Pancreas (tissue), 10 donors: Measurements from ENCODE around the gene KRTDAP. TPM values are rescaled to one million over a fixed set of nuclear protein-coding genes. Genes with fewer than 3 reads are reported as not detected.

ENCODE experiments used
- ATAC-seq, 4 donors: fragments of 200-7000 bp; cut with Tn5 transposase; one replicate each; pipeline versions ENCODE4 v1.8.0 to v1.9.1; 2020; ENCODE audit warnings: mild to moderate bottlenecking in 4 of 4, moderate library complexity in 4 of 4
- DNase-seq, 6 donors: peaks; one replicate each; pipeline ENCODE4 v3.0.0-alpha.2; 2020
- FAIRE-seq: peaks from 2 replicates; lab custom pipeline; 2012; peaks lifted over from hg19 to GRCh38; lab: Jason Lieb, UNC
- H3K27ac ChIP-seq, 4 donors: fragments of 200-600 bp; sonication (generic); 1 replicate in 3 of 4; 2 replicates in 1 of 4; pipeline versions ENCODE4 v1.5.0 to v1.8.0; 2020
- H3K27me3 ChIP-seq, 4 donors: fragments of 200-600 bp; one replicate each; pipeline ENCODE4 v1.8.0; 2021
- H3K36me3 ChIP-seq, 3 donors: fragments of 200-600 bp; sonication (generic) in 1 of 3; one replicate each; pipeline versions ENCODE4 v1.5.0 to v1.8.0; 2020 to 2021
- H3K4me1 ChIP-seq, 3 donors: fragments of 200-600 bp; one replicate each; pipeline ENCODE4 v1.8.0; 2021
- H3K4me3 ChIP-seq, 4 donors: fragments of 200-600 bp; sonication (generic) in 2 of 4; one replicate each; pipeline versions ENCODE4 v1.5.0 to v1.8.0; 2020 to 2021
- H3K9me3 ChIP-seq, 4 donors: fragments of 200-600 bp; one replicate each; pipeline ENCODE4 v1.8.0; 2021
- WGBS, 2 donors: extraction: QIAGEN DNeasy Blood & Tissue Kit; methylation state at CpG; one replicate each; pipeline ENCODE4 v1.1.7; 2013; 5-methylcytosine and 5-hydroxymethylcytosine counted together
- intact Hi-C, 3 donors: fragments of 100-400 bp; cut with DNase I; formaldehyde crosslinking; loops; one replicate each; pipeline versions ENCODE4 v1.11.1 to v1.14.2; 2022
- polyA plus RNA-seq, 2 donors: library from polyadenylated mRNA; stranded (reverse); fragments of 200-250 nt; gene quantifications; one replicate each; pipeline ENCODE4 v1.2.3, GENCODE V29; 2013
- total RNA-seq, 6 donors: library from RNA; stranded (reverse); fragmentation: NEBNext Ultra II Directional in 4 of 6; extraction: Animal tissue kit (Norgen Biotek cat#: 25700) in 4 of 6; gene quantifications; one replicate each; pipeline versions ENCODE4 v1.2.1 to v1.2.4, GENCODE V29; 2021 to 2023
- TF ChIP-seq, protein P1 (sequence below), 4 donors: fragments of 200-600 bp; sonication (generic) in 3 of 4; IDR thresholded peaks; one replicate each; pipeline versions ENCODE4 v1.5.0 to v1.8.0; 2021; ENCODE audit warnings: antibody characterized with exemption in 4 of 4
- donor health status: healthy with polysubstance abuse.
- donor health status: DM: no; HTN: no; CAD: no; lungs with moderate emphysema.
- donor health status: DM: no; HTN: no; CAD: no.
- donor health status: control.
- donor health status: control.
- donor health status: Bipolar disorder and iron deficiency.
- donor health status: DM: yes; HTN: yes; CAD: no.
- donor health status: DM: no; HTN: no; CAD: no.
- donor health status: DM: no; HTN: no; CAD: no.
- donor health status: DM: yes; HTN: yes; CAD: no.

Gene KRTDAP
- total and polyA plus RNA-seq, 8 donors, result 0.35 to 2.0 (median 1.3) TPM; not detected in 4

DNA sequence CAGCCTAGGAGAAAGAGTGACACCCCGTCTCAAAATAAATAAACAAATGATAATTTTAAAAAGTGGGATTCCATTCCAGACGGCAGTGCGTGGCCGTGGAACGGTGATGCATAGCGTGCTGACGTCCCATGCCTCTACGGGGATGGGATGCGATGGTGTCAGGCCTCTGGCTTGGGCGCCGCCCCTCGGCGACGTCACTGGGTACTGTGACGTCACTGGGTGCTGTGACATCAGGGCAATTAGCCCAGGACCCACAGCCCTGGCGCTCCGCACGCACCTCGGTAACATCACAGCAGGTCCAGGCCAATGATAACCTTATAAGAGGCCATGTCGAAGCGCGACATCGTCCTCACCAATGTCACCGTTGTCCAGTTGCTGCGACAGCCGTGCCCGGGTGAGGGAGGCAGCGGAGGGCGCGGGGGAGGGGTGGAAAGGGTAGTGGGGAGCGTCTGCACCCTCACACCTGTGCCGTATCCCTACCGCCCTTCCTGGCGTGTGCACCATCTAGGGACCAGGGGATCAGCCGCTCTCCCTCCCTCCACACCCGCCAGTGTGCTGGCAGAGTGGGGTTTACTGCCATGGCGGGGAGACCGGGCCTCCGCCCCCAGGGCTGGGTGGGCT lies 43.0 kb upstream of the KRTDAP start, which contains the start of gene GAPDHS:
Gene GAPDHS, plus strand, starts transcription at position 256 of the 621 bp plus-strand sequence. Its CDS starts 72 bp downstream, at position 328.
- Histone ChIP-seq H3K36me3 (no peaks in the 10 kb centered on the region), H3K4me3 (no peak within 1 kb of the TSS), H3K27me3 (peaks cover 0 to 4% (median 0%) of the 10 kb centered on the region in 4 donors), H3K9me3 (no peaks in the 10 kb centered on the region), H3K4me1 (no peaks in the 10 kb centered on the region), H3K27ac (no peak within 1 kb of the TSS)
- FAIRE-seq (no peak), DNase-seq (no peak), ATAC-seq (peak in 1 of 4 donors; percentile 17)
- TF ChIP-seq, protein P1, sequence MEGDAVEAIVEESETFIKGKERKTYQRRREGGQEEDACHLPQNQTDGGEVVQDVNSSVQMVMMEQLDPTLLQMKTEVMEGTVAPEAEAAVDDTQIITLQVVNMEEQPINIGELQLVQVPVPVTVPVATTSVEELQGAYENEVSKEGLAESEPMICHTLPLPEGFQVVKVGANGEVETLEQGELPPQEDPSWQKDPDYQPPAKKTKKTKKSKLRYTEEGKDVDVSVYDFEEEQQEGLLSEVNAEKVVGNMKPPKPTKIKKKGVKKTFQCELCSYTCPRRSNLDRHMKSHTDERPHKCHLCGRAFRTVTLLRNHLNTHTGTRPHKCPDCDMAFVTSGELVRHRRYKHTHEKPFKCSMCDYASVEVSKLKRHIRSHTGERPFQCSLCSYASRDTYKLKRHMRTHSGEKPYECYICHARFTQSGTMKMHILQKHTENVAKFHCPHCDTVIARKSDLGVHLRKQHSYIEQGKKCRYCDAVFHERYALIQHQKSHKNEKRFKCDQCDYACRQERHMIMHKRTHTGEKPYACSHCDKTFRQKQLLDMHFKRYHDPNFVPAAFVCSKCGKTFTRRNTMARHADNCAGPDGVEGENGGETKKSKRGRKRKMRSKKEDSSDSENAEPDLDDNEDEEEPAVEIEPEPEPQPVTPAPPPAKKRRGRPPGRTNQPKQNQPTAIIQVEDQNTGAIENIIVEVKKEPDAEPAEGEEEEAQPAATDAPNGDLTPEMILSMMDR (IDR thresholded peaks at IDR 0.05), result no peak
- intact Hi-C loops, result no loop called here
- 29 to 34% methylated on average over 36 to 39 of the region's 39 CpGs for WGBS, 2 donors

DNA sequence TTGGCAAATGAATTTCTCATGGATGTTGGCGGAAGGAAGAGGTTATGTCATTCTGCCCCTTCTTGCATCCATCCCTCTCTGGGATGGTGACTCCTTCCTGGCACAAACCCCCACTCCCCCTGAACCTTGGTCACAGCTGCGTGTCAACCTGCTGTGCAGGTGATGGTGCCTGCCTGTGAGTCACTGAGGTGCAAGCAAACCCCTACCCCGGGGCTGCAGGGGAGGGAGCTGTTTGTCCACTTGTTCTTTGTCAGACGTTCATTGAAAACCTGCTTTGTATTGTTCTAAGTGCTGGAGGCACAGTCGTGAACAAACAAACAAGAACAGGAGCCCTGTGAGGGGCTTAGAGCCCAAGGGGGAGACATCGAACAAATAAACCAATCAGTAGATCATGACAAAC lies 41.0 kb upstream of the KRTDAP start:
- TF ChIP-seq, protein P1 (IDR thresholded peaks at IDR 0.05), result no peak
- no peaks in the 10 kb centered on the region for H3K36me3 ChIP-seq
- DNase-seq (no peak), ATAC-seq (no peak), FAIRE-seq (no peak)
- H3K9me3 ChIP-seq, result no peaks in the 10 kb centered on the region
- H3K27ac ChIP-seq, result no peak overlapping the region
- 28 to 35% methylated on average over 6 of the region's 6 CpGs for WGBS, 2 donors
- no peak overlapping the region for H3K4me3 ChIP-seq
- peaks cover 0 to 4% (median 0%) of the 10 kb centered on the region in 4 donors for H3K27me3 ChIP-seq
- intact Hi-C loops, result no loop called here
- no peaks in the 10 kb centered on the region for H3K4me1 ChIP-seq

DNA sequence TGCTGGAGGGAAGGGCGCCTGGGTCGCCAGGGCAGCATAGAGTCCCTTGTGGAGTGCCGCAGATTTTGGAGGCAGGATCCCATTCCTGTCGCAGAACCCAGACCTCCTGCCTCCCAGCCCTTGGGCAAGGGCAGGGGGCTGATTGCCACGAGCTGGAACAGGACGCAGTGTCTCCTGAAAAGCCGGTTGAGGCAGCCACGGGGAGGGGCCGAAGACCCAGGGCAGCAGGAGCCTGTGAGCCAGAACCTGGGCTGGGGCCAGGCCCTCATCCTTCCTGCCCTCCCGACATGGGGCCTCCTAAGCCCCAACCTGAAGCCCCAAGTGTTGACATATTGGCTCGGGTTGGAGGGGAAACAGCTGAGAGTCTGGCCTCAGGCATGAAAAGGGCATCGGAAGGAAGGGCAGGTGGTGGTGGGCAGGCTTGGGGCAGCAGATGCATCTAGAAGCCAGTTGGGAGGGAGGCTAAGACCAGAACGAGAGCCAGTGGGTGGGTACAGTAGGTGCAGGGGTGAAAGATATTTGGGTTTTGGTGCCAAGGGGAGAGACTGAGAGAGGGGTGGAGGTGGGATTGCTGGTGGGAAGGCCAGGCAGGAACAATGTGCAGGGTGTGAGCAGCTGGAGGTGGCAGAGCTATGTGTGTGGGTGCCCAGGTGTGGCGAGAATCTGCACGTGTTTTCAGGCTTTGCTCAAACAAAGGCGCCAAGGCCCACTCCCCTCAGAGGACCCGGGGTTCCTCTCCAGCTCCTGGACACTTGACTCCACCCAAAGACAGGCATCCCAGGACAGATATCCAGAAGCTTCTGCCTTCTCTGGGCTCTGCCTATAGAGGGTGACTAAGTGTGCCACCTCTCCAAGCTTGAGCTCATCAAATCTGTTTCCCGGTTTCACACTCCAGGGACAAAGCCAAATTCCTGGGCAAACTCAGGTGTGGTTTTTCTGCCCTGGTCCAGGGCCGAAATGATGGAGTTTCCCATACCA lies 39.3 kb upstream of the KRTDAP start:
- no peak for FAIRE-seq
- ATAC-seq, result no peak
- intact Hi-C loops, result no loop called here

DNA sequence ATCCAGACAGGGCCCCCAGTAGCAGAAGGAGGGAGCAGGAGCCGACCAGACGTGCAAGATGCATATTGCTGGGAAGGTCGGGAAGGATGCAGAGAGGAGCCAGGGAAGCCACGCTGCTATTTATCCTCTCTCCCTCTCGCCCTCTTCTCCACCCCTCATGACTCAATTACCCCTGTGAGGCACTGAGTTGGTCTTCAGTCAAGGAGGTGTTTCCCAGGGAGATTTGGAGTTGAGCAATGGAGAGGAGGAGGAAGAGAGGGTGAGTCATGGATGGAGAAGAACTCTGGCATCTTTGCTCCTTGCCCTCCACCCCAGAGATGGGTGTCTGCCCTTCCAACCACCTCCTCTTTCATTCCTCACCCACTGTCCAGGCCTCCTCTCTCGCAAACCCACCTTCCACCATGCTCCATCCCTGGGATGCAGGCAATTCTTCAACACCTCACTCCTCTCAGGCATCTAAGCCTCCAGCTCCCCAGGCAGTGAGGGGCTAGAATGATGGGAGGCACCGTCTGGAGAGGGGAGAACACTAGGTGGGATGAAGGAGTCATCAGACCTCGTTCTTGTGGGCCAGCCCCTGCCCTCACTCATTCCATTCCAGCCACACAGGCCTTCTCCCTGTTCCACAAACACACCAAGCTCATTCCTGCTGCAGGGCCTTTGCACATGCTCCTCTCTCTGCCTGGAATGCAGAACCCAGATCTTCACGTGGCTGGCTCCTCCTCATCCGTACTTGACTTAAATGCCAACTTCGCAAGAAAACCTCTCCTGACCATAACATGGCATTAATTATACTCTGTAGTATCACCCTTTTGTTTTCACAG lies 38.2 kb upstream of the KRTDAP start, which contains the start of gene SBSN:
Gene SBSN, minus strand, starts transcription at position 94 of the 821 bp plus-strand sequence. Its CDS starts 30 bp downstream, at position 64.
- DNase-seq (no peak), FAIRE-seq (no peak), ATAC-seq (no peak)
- H3K36me3 ChIP-seq, result no peaks in the 10 kb centered on the region
- no peak within 1 kb of the TSS for H3K4me3 ChIP-seq
- no peak within 1 kb of the TSS for H3K27ac ChIP-seq
- intact Hi-C loops, result no loop called here
- H3K9me3 ChIP-seq, result no peaks in the 10 kb centered on the region
- H3K27me3 ChIP-seq, result peaks cover 0 to under 1% (median 0%) of the 10 kb centered on the region in 4 donors
- no peaks in the 10 kb centered on the region for H3K4me1 ChIP-seq
- TF ChIP-seq, protein P1 (IDR thresholded peaks at IDR 0.05), result no peak
- 63 to 75% methylated on average over 11 of the region's 11 CpGs for WGBS, 2 donors

More for the DNA sequence above, 39.3 kb upstream of the KRTDAP start:
- no peaks in the 10 kb centered on the region for H3K36me3 ChIP-seq
- no peak overlapping the region for H3K27ac ChIP-seq
- no peak for DNase-seq
- no peaks in the 10 kb centered on the region for H3K4me1 ChIP-seq
- H3K27me3 ChIP-seq, result peaks cover 0 to 4% (median 0%) of the 10 kb centered on the region in 4 donors
- 44% methylated on average over 19 of the region's 19 CpGs for WGBS, 2 donors
- H3K9me3 ChIP-seq, result no peaks in the 10 kb centered on the region
- TF ChIP-seq, protein P1 (IDR thresholded peaks at IDR 0.05), result no peak
- H3K4me3 ChIP-seq, result no peak overlapping the region
